Parathyroid adenoma (tissue), 2 donors: ENCODE measurements around the gene DHCR7.

Source experiments
- H2AFZ ChIP-seq: fragments of 300-600 bp; sonication (generic); one replicate; pipeline ENCODE4 v1.7.0; 2017; ENCODE audit warnings: antibody characterized with exemption, mild to moderate bottlenecking
- H3K27ac ChIP-seq: fragments of 300-600 bp; sonication (generic); one replicate; pipeline ENCODE4 v1.7.0; 2017
- H3K27me3 ChIP-seq: fragments of 300-600 bp; sonication (generic); one replicate; pipeline ENCODE4 v1.7.0; 2017; ENCODE audit warnings: low read length; ENCODE audit not compliant: control insufficient read depth, insufficient read depth
- H3K36me3 ChIP-seq: fragments of 300-600 bp; sonication (generic); one replicate; pipeline ENCODE4 v1.7.0; 2017; ENCODE audit warnings: low read length; ENCODE audit not compliant: control insufficient read depth, insufficient read depth
- H3K4me1 ChIP-seq: fragments of 300-600 bp; sonication (generic); one replicate; pipeline ENCODE4 v1.7.0; 2017; ENCODE audit warnings: control low read depth
- H3K4me2 ChIP-seq: fragments of 300-600 bp; sonication (generic); one replicate; pipeline ENCODE4 v1.7.0; 2017; ENCODE audit warnings: low read length
- H3K4me3 ChIP-seq: fragments of 300-600 bp; sonication (generic); one replicate; pipeline ENCODE4 v1.7.0; 2017; ENCODE audit warnings: low read depth, low read length
- H3K79me2 ChIP-seq: fragments of 300-600 bp; sonication (generic); one replicate; pipeline ENCODE4 v1.7.0; 2017; ENCODE audit warnings: control low read depth
- H3K9ac ChIP-seq: fragments of 300-600 bp; sonication (generic); one replicate; pipeline ENCODE4 v1.7.0; 2017; ENCODE audit warnings: mild to moderate bottlenecking
- H3K9me3 ChIP-seq: fragments of 300-600 bp; sonication (generic); one replicate; pipeline ENCODE4 v1.7.0; 2017; ENCODE audit warnings: low read length; ENCODE audit not compliant: control insufficient read depth
- CTCF ChIP-seq: fragments of 300-600 bp; sonication (generic); IDR thresholded peaks from one replicate; pipeline ENCODE4 v1.7.0; 2017; ENCODE audit warnings: antibody characterized with exemption, mild to moderate bottlenecking
- donor health status: primary hyperparathyroidism.

Gene DHCR7

GRCh38 chr11:71453918-71454304, 5.7 kb upstream of the DHCR7 start:
- no peaks in the 10 kb centered on the region for H3K27me3 ChIP-seq
- no peak overlapping the region for H3K9ac ChIP-seq
- H2AFZ ChIP-seq = no peak overlapping the region
- H3K4me1 ChIP-seq = no peaks in the 10 kb centered on the region
- H3K4me3 ChIP-seq = no peak overlapping the region
- peaks cover 4% of the 10 kb centered on the region for H3K79me2 ChIP-seq
- no peaks in the 10 kb centered on the region for H3K36me3 ChIP-seq
- peak overlapping the region; percentile 83 for H3K4me2 ChIP-seq
- no peak overlapping the region for H3K27ac ChIP-seq
- H3K9me3 ChIP-seq = no peaks in the 10 kb centered on the region
- no peak for TF ChIP-seq CTCF

GRCh38 chr11:71453037-71453917, 5.1 kb upstream of the DHCR7 start, which contains the start of gene NADSYN1:
NADSYN1 (plus strand) TSS chr11:71453203; CDS start chr11:71453297, 94 bp downstream.
- no peak for TF ChIP-seq CTCF
- H3K4me1 ChIP-seq = no peaks in the 10 kb centered on the region

GRCh38 chr11:71452199-71453036, 4.2 kb upstream of the DHCR7 start:
- H3K79me2 ChIP-seq = peaks cover 4% of the 10 kb centered on the region
- H3K9me3 ChIP-seq = no peaks in the 10 kb centered on the region
- peak overlapping the region; percentile 83 for H2AFZ ChIP-seq
- H3K27me3 ChIP-seq = no peaks in the 10 kb centered on the region
- H3K36me3 ChIP-seq = no peaks in the 10 kb centered on the region
- H3K9ac ChIP-seq = no peak overlapping the region
- no peaks in the 10 kb centered on the region for H3K4me1 ChIP-seq
- peak overlapping the region; percentile 93 for H3K4me2 ChIP-seq
- H3K27ac ChIP-seq = peak overlapping the region; percentile 75
- H3K4me3 ChIP-seq = peak overlapping the region; percentile 85
- TF ChIP-seq CTCF = no peak

More at GRCh38 chr11:71453037-71453917, 5.1 kb upstream of the DHCR7 start, which contains the start of gene NADSYN1:
- Histone ChIP-seq H3K4me2 (peak within 1 kb of the TSS; percentile 93), H3K4me3 (peak within 1 kb of the TSS; percentile 85), H3K27ac (peak within 1 kb of the TSS; percentile 75), H3K36me3 (no peaks in the 10 kb centered on the region), H3K27me3 (no peaks in the 10 kb centered on the region), H3K79me2 (peaks cover 4% of the 10 kb centered on the region), H3K9me3 (no peaks in the 10 kb centered on the region), H3K9ac (no peak within 1 kb of the TSS), H2AFZ (peak within 1 kb of the TSS; percentile 83)

- H3K79me2 ChIP-seq = peaks cover 4% of the 10 kb centered on the region
- peak overlapping the region; percentile 85 for H3K4me3 ChIP-seq
- H3K4me2 ChIP-seq = peak overlapping the region; percentile 93
- H3K27me3 ChIP-seq = no peaks in the 10 kb centered on the region
- peak overlapping the region; percentile 83 for H2AFZ ChIP-seq
- peak overlapping the region; percentile 75 for H3K27ac ChIP-seq
- no peak overlapping the region for H3K9ac ChIP-seq
- no peaks in the 10 kb centered on the region for H3K9me3 ChIP-seq
- no peaks in the 10 kb centered on the region for H3K36me3 ChIP-seq
- no peaks in the 10 kb centered on the region for H3K4me1 ChIP-seq
- TF ChIP-seq CTCF = no peak
These were observed 3.5 kb upstream of the DHCR7 start for GRCh38 chr11:71451596-71452198.
